IMR-90 (cell line): ENCODE measurements around the gene TMEM38A. TPM values are rescaled to one million over a fixed set of nuclear protein-coding genes. Genes with fewer than 3 reads are reported as not detected.

Experiments
- ATAC-seq: fragments of 200-7000 bp; cut with Tn5 transposase; 2 replicates; pipeline ENCODE4 v1.9.1; 2020; ENCODE audit warnings: low read depth, mild to moderate bottlenecking, moderate library complexity
- BruUV-seq: library from RNA; stranded (reverse); fragments of 400-500 nt; replicated peaks from 2 replicates; lab custom pipeline; 2021; lab: Mats Ljungman, UMichigan
- CTCF ChIA-PET: fragments of 300-600 bp; formaldehyde crosslinking; extraction: SDS; loops from one replicate; lab custom pipeline; 2021; ENCODE audit warnings: antibody characterized with exemption; lab: Yijun Ruan, JAX
- POLR2A ChIA-PET: fragments of 300-600 bp; sonication (Branson Sonifier 250); formaldehyde crosslinking; loops from one replicate; lab custom pipeline; 2022; ENCODE audit warnings: antibody characterized with exemption; ENCODE audit not compliant: unreplicated experiment; lab: Charles Lee
- DNase-seq: peaks from one replicate; pipeline ENCODE4 v3.0.0; 2013
- H2AFZ ChIP-seq: replicated peaks from 2 replicates; pipeline ENCODE3; 2013; ENCODE audit warnings: low read length, mild to moderate bottlenecking; ENCODE audit not compliant: poor library complexity
- H2AK5ac ChIP-seq: 2 replicates; pipeline ENCODE4 v1.6.1; 2013; ENCODE audit warnings: low read depth, low read length, inconsistent platforms
- H2AK9ac ChIP-seq: replicated peaks from 2 replicates; pipeline ENCODE3; 2013; ENCODE audit warnings: mild to moderate bottlenecking, low read depth, low read length, moderate library complexity; ENCODE audit not compliant: poor library complexity
- H2BK120ac ChIP-seq: 2 replicates; pipeline ENCODE4 v1.6.1; 2013; ENCODE audit warnings: low read depth, low read length, inconsistent platforms
- H2BK15ac ChIP-seq: 3 replicates; pipeline ENCODE4 v1.6.1; 2013; ENCODE audit warnings: low read depth, low read length, inconsistent platforms
- H2BK20ac ChIP-seq: 2 replicates; pipeline ENCODE4 v1.6.1; 2013; ENCODE audit warnings: low read depth, mild to moderate bottlenecking, inconsistent platforms, low read length, moderate library complexity
- H2BK5ac ChIP-seq: 2 replicates; pipeline ENCODE4 v1.6.1; 2013; ENCODE audit warnings: mild to moderate bottlenecking, low read depth, low read length, inconsistent platforms; ENCODE audit not compliant: poor library complexity, severe bottlenecking
- H3K14ac ChIP-seq: replicated peaks from 2 replicates; pipeline ENCODE4 v1.6.1; 2013; ENCODE audit warnings: low read depth, low read length, inconsistent platforms
- H3K18ac ChIP-seq: 2 replicates; pipeline ENCODE4 v1.6.1; 2013; ENCODE audit warnings: low read depth, low read length, control low read depth
- H3K23ac ChIP-seq: 2 replicates; pipeline ENCODE4 v1.6.1; 2013; ENCODE audit warnings: low read depth, low read length, inconsistent platforms
- H3K27ac ChIP-seq: 2 replicates; pipeline ENCODE4 v1.5.1; 2013; ENCODE audit warnings: mild to moderate bottlenecking, control low read depth, low read length; ENCODE audit not compliant: insufficient read depth
- H3K27me3 ChIP-seq: 2 replicates; pipeline ENCODE4 v1.6.1; 2013; ENCODE audit warnings: low read length; ENCODE audit not compliant: control insufficient read depth, insufficient read depth
- H3K36me3 ChIP-seq: 2 replicates; pipeline ENCODE4 v1.6.1; 2013; ENCODE audit warnings: low read length, mixed read lengths; ENCODE audit not compliant: control insufficient read depth, insufficient read depth
- H3K4ac ChIP-seq: 2 replicates; pipeline ENCODE4 v1.6.1; 2013; ENCODE audit warnings: low read depth, low read length, inconsistent platforms
- H3K4me1 ChIP-seq: 2 replicates; pipeline ENCODE4 v1.6.1; 2013; ENCODE audit warnings: low read length, mixed read lengths; ENCODE audit not compliant: control insufficient read depth, insufficient read depth
- H3K4me2 ChIP-seq: 2 replicates; pipeline ENCODE4 v1.6.1; 2013; ENCODE audit warnings: low read depth, mild to moderate bottlenecking, control low read depth, low read length, moderate library complexity
- H3K4me3 ChIP-seq: 2 replicates; pipeline ENCODE4 v1.5.1; 2013; ENCODE audit warnings: low read depth, mild to moderate bottlenecking, control low read depth, low read length, moderate library complexity; ENCODE audit not compliant: insufficient read depth
- H3K56ac ChIP-seq: 2 replicates; pipeline ENCODE4 v1.6.1; 2013; ENCODE audit warnings: low read length, inconsistent platforms; ENCODE audit not compliant: insufficient read depth; ENCODE audit errors: extremely low read depth
- H3K79me1 ChIP-seq, 2 experiments: 2 replicates each; pipeline ENCODE4 v1.6.1; 2013; ENCODE audit warnings: low read length in 2 of 2, inconsistent platforms in 1 of 2, low read depth in 1 of 2
- H3K9ac ChIP-seq: 2 replicates; pipeline ENCODE4 v1.6.1; 2013; ENCODE audit warnings: low read depth, low read length, control low read depth
- H3K9me1 ChIP-seq: 2 replicates; pipeline ENCODE4 v1.6.1; 2013; ENCODE audit warnings: low read length, inconsistent platforms; ENCODE audit not compliant: insufficient read depth
- H3K9me3 ChIP-seq: 2 replicates; pipeline ENCODE4 v1.6.1; 2013; ENCODE audit warnings: low read length; ENCODE audit not compliant: control insufficient read depth, insufficient read depth
- H4K20me1 ChIP-seq: 2 replicates; pipeline ENCODE4 v1.6.1; 2013; ENCODE audit warnings: low read length, inconsistent platforms; ENCODE audit not compliant: insufficient read depth
- H4K5ac ChIP-seq: 2 replicates; pipeline ENCODE4 v1.6.1; 2013; ENCODE audit warnings: mild to moderate bottlenecking, low read depth, low read length, control low read depth
- H4K8ac ChIP-seq, 2 experiments: 2 replicates each; pipeline ENCODE4 v1.6.1; 2013; ENCODE audit warnings: low read depth in 2 of 2, low read length in 2 of 2, control low read depth in 1 of 2, inconsistent platforms in 1 of 2
- H4K91ac ChIP-seq: 2 replicates; pipeline ENCODE4 v1.6.1; 2013; ENCODE audit warnings: low read depth, low read length, inconsistent platforms; ENCODE audit not compliant: insufficient read depth
- MAZ ChIP-seq: IDR thresholded peaks from 2 replicates; pipeline ENCODE4 v1.6.1; 2012; ENCODE audit warnings: low read depth, mild to moderate bottlenecking, low read length, improper control_type of control experiment, moderate library complexity, borderline replicate concordance
- MXI1 ChIP-seq: IDR thresholded peaks from 2 replicates; pipeline ENCODE4 v1.6.1; 2012; ENCODE audit warnings: low read depth, mild to moderate bottlenecking, low read length, moderate library complexity, borderline replicate concordance
- POLR2A ChIP-seq: IDR thresholded peaks from 2 replicates; pipeline ENCODE4 v1.6.1; 2012; ENCODE audit warnings: mild to moderate bottlenecking, low read depth, low read length
- RFX5 ChIP-seq: IDR thresholded peaks from 2 replicates; pipeline ENCODE4 v1.8.0; 2012; ENCODE audit warnings: low read depth, mild to moderate bottlenecking, low read length, moderate library complexity
- USF2 ChIP-seq: fragments of 150-350 bp; IDR thresholded peaks from 2 replicates; pipeline ENCODE4 v1.6.1; 2017; ENCODE audit warnings: mild to moderate bottlenecking, antibody characterized with exemption, low read length, low read depth
- WGBS, 2 experiments: methylation state at CpG; one replicate each; pipeline versions ENCODE4 v1.1.5 to v1.1.7; 2013; ENCODE audit warnings: missing lambda C conversion rate in 2 of 2; ENCODE audit not compliant: insufficient read length in 1 of 2; ENCODE audit errors: extremely low coverage in 2 of 2; 5-methylcytosine and 5-hydroxymethylcytosine counted together
- dilution Hi-C: fragments of 300-500 bp; cut with HindIII; formaldehyde crosslinking; loops from one replicate; pipeline ENCODE4 v1.14.3; 2018; ENCODE audit warnings: low sequenced_read_pairs; ENCODE audit not compliant: unreplicated experiment
- in situ Hi-C: fragments of 300-500 bp; cut with MboI; formaldehyde crosslinking; loops from 3 replicates; pipeline ENCODE4 v1.14.3; 2019; ENCODE audit warnings: low sequenced_read_pairs, inconsistent platforms, mixed read lengths
- intact Hi-C: fragments of 100-400 bp; cut with micrococcal nuclease; formaldehyde crosslinking; loops from 2 replicates; pipeline ENCODE4 v1.10.0; 2022
- polyA plus RNA-seq, 3 experiments: library from polyadenylated mRNA; depleted of rRNA; stranded (reverse); fragments of >200 nt; gene quantifications; 2 replicates each; pipeline ENCODE4 v1.2.3, GENCODE V29; 2012; ENCODE audit warnings: low replicate concordance in 1 of 3
- total RNA-seq: library from RNA; depleted of rRNA; stranded (reverse); fragments of >200 nt; gene quantifications from 2 replicates; pipeline ENCODE4 v1.2.3, GENCODE V29; 2012

TMEM38A gene
- total and polyA plus RNA-seq, 2 of the 4 experiments (the other 2 are of a cell fraction) = 1.3 to 2.0 TPM

- no TSS peak for BruUV-seq
- Histone ChIP-seq H2AFZ (no peak overlapping the region), H2AK5ac (no peak overlapping the region), H3K23ac (no peak overlapping the region), H4K91ac (no peak overlapping the region), H3K4ac (no peak overlapping the region), H2BK15ac (no peak overlapping the region), H4K20me1 (peaks cover 53% of the 10 kb centered on the region), H3K27me3 (no peaks in the 10 kb centered on the region), H3K14ac (no peak overlapping the region), H3K56ac (no peak overlapping the region), H3K9me3 (no peaks in the 10 kb centered on the region), H4K8ac (no peak overlapping the region), H3K27ac (no peak overlapping the region), H2BK5ac (no peak overlapping the region), H3K9me1 (peaks cover 32% of the 10 kb centered on the region), H3K4me1 (no peaks in the 10 kb centered on the region), H3K18ac (no peak overlapping the region), H3K4me2 (no peak overlapping the region), H2BK20ac (no peak overlapping the region), H4K5ac (no peak overlapping the region), H3K36me3 (peaks cover 56% of the 10 kb centered on the region), H2AK9ac (no peak overlapping the region), H2BK120ac (no peak overlapping the region), H3K9ac (no peak overlapping the region), H3K4me3 (no peak overlapping the region), H3K79me1 (peaks cover 48 to 79% of the 10 kb centered on the region in 2 experiments)
- in situ Hi-C loops (no loop called here), dilution Hi-C loops (no loop called here), intact Hi-C loops (no loop called here)
- WGBS, 2 experiments = 61% methylated on average over 7 of the region's 11 CpGs; no CpG with 5 or more reads in 1 of the 2 experiments
- ATAC-seq (no peak), DNase-seq (no peak)
- ChIA-PET POLR2A (interaction anchor here (0.6 kb wide), 1 partner anchor 21 kb away, joined by 3 read pairs; no protein-coding TSS in a partner anchor), CTCF (no interaction called here)
- TF ChIP-seq MXI1 = no peak
- no peak for TF ChIP-seq MAZ
- TF ChIP-seq RFX5 = no peak
- TF ChIP-seq USF2 = no peak
- TF ChIP-seq POLR2A = no peak
These were observed 5.2 kb upstream of the TMEM38A start for GRCh38 chr19:16655727-16656126.
